Stimulated activated CD8-positive, alpha-beta memory T cell treated with anti-CD3 and anti-CD28 coated beads, Interleukin-4, amount 100 ng/mL, for 1 hour (primary cell): Measurements from ENCODE around the gene PRPSAP2.
"Not testable (repeated sequence)": the region's sequence is repeated elsewhere in the genome, so short reads cannot be mapped to it uniquely, and the experiment has no call there.

Experiments
- DNase-seq, 2 donors: peaks; one replicate each; pipeline ENCODE4 v3.0.0-alpha.2; 2020; ENCODE audit warnings: low read depth in 2 of 2, low spot score in 1 of 2

PRPSAP2 gene

GRCh38 chr17:18857864-18858566 is at the start of gene PRPSAP2:
TSS of gene PRPSAP2 (plus strand) at chr17:18858131. CDS start at chr17:18865834, 7,703 bp downstream.
- DNase-seq = peak; percentile 92 to 93

- not testable (repeated sequence) for DNase-seq
Observed at GRCh38 chr17:18815924-18816323, 42.0 kb upstream of the PRPSAP2 start.

- DNase-seq = not testable (repeated sequence)
Observed at GRCh38 chr17:18816489-18817371, 41.2 kb upstream of the PRPSAP2 start.

GRCh38 chr17:18821430-18821829 is 36.5 kb upstream of the PRPSAP2 start:
- not testable (repeated sequence) for DNase-seq

GRCh38 chr17:18827613-18828012 is 30.3 kb upstream of the PRPSAP2 start:
- DNase-seq = not testable (repeated sequence)

GRCh38 chr17:18848501-18848900 is 9.4 kb upstream of the PRPSAP2 start:
- DNase-seq = no peak

GRCh38 chr17:18850679-18851078 is 7.3 kb upstream of the PRPSAP2 start:
- DNase-seq = no peak

- DNase-seq = no peak
Observed at GRCh38 chr17:18851201-18851600, 6.7 kb upstream of the PRPSAP2 start.

- no peak for DNase-seq
Observed at GRCh38 chr17:18854956-18855355, 3.0 kb upstream of the PRPSAP2 start.

GRCh38 chr17:18855831-18856569 is 1.9 kb upstream of the PRPSAP2 start:
- peak; percentile 73 to 78 for DNase-seq

- no peak for DNase-seq
Observed at GRCh38 chr17:18856570-18856915, 1.4 kb upstream of the PRPSAP2 start.

GRCh38 chr17:18858567-18859245 is 775 bp downstream of the PRPSAP2 start:
- DNase-seq = no peak

- no peak for DNase-seq
Observed at GRCh38 chr17:18859256-18859655, 1.3 kb downstream of the PRPSAP2 start.

GRCh38 chr17:18860161-18860972 is 2.4 kb downstream of the PRPSAP2 start:
- no peak for DNase-seq

GRCh38 chr17:18862011-18862410 is 4.1 kb downstream of the PRPSAP2 start:
- DNase-seq = no peak

- DNase-seq = not testable (repeated sequence)
Observed at GRCh38 chr17:18864996-18865395, 7.1 kb downstream of the PRPSAP2 start.

- no peak for DNase-seq
Observed at GRCh38 chr17:18866866-18867813, 9.2 kb downstream of the PRPSAP2 start.

- no peak for DNase-seq
Observed at GRCh38 chr17:18877104-18877645, 19.2 kb downstream of the PRPSAP2 start.
